GM12878 (cell line): Measurements from ENCODE around the gene STK10.

ENCODE experiments used
- ASH2L ChIP-seq: fragments of 300-600, 200-600 bp; sonication (generic); IDR thresholded peaks from 2 replicates; pipeline ENCODE4 v1.6.1; 2017; ENCODE audit warnings: low read depth, mild to moderate bottlenecking, borderline replicate concordance
- CEBPB ChIP-seq, 2 experiments: fragments of 150-350 bp in 1 of 2; IDR thresholded peaks; 2 replicates each; pipeline ENCODE4 v1.6.1; 2012 to 2014; ENCODE audit warnings: low read depth in 2 of 2, low read length in 2 of 2, borderline replicate concordance in 1 of 2, inconsistent platforms in 1 of 2
- CHD1 ChIP-seq: IDR thresholded peaks from 2 replicates; pipeline ENCODE4 v1.6.1; 2012; ENCODE audit warnings: low read depth, low read length, improper control_type of control experiment
- CTCF ChIP-seq, 3 experiments: IDR thresholded peaks in 2 of 3; conservative IDR thresholded peaks in 1 of 3; 2 replicates each; pipeline ENCODE4 v1.5.1; 2011; ENCODE audit warnings: low read depth in 3 of 3, low read length in 3 of 3, mild to moderate bottlenecking in 3 of 3, control low read depth in 2 of 3, moderate library complexity in 2 of 3, inconsistent platforms in 1 of 3, mixed read lengths in 1 of 3; ENCODE audit not compliant: control insufficient read depth in 2 of 3, insufficient read depth in 1 of 3; ENCODE audit errors: extremely low read depth in 1 of 3
- EED ChIP-seq: sonication (generic); IDR thresholded peaks from 2 replicates; pipeline ENCODE4 v1.6.1; 2016; ENCODE audit warnings: antibody characterized with exemption, low read depth
- MEF2B ChIP-seq: fragments of 450-650 bp; IDR thresholded peaks from 2 replicates; pipeline ENCODE4 v1.6.1; 2018; ENCODE audit warnings: mild to moderate bottlenecking, moderate library complexity; ENCODE audit not compliant: partially characterized antibody, poor library complexity, severe bottlenecking
- MXI1 ChIP-seq: fragments of 150-350 bp; IDR thresholded peaks from 2 replicates; pipeline ENCODE4 v1.6.1; 2011; ENCODE audit warnings: low read depth, mild to moderate bottlenecking, inconsistent platforms, low read length, improper control_type of control experiment
- POLR2A ChIP-seq: IDR thresholded peaks from 2 replicates; pipeline ENCODE4 v1.6.1; 2011; ENCODE audit warnings: low read depth, mild to moderate bottlenecking, low read length

DNA sequence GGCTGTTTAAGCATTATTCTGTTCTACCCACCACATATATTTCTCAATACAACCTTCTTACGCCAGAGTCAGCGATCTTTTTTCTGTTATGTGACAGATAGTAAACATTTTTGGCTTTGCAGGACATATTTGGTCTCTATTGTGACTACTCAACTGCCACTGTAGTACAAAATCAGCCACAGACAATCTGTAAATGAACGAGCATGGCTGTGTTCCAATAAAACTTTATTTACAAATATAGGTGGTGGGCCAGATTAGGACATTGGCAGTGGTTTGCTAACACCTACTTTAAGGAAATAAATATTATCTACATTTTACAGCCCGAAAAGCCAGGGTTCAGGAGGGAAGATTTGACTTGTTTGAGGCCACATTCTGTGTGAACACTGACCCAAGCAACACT lies 141.4 kb downstream of the STK10 start:
- TF ChIP-seq CEBPB (IDR thresholded peaks at IDR 0.05; ENCODE audit: borderline replicate concordance in 1 of 2, low read depth in 2 of 2, low read length in 2 of 2) (no peak), CHD1 (no peak), MEF2B (no peak), ASH2L (no peak), CTCF (IDR thresholded peaks at IDR 0.05 in 2 of 3, conservative IDR thresholded peaks at IDR 0.05 in 1 of 3; ENCODE audit: control insufficient read depth in 2 of 3, extremely low read depth in 1 of 3, insufficient read depth in 1 of 3, low read depth in 3 of 3, low read length in 3 of 3) (no peak), POLR2A (no peak), MXI1 (no peak), EED (no peak)
